RWPE1 (cell line): ENCODE results near the gene REXO2.

Source experiments
- CTCF ChIA-PET: fragments of 350-600 bp; sonication (Branson Sonifier 250); formaldehyde crosslinking; extraction: SDS; loops from one replicate; lab custom pipeline; 2021; lab: Yijun Ruan, JAX
- POLR2A ChIA-PET: fragments of 400-600 bp; formaldehyde crosslinking; extraction: SDS; loops from one replicate; lab custom pipeline; 2020; ENCODE audit warnings: antibody characterized with exemption; ENCODE audit not compliant: low non-redundant PET; lab: Yijun Ruan, JAX
- DNase-seq: peaks from one replicate; pipeline ENCODE4 v3.0.0; 2012; ENCODE audit warnings: low spot score
- H3K27ac ChIP-seq: fragments of 450-650 bp; 2 replicates; pipeline ENCODE4 v1.5.1; 2017
- TF ChIP-seq, protein P1 (sequence below): fragments of 450-650 bp; conservative IDR thresholded peaks from 2 replicates; pipeline ENCODE4 v1.5.1; 2017; ENCODE audit warnings: low read depth, mild to moderate bottlenecking

The REXO2 gene

GRCh38 chr11:114398303-114398920, 40.9 kb upstream of the REXO2 start:
- TF ChIP-seq, protein P1, sequence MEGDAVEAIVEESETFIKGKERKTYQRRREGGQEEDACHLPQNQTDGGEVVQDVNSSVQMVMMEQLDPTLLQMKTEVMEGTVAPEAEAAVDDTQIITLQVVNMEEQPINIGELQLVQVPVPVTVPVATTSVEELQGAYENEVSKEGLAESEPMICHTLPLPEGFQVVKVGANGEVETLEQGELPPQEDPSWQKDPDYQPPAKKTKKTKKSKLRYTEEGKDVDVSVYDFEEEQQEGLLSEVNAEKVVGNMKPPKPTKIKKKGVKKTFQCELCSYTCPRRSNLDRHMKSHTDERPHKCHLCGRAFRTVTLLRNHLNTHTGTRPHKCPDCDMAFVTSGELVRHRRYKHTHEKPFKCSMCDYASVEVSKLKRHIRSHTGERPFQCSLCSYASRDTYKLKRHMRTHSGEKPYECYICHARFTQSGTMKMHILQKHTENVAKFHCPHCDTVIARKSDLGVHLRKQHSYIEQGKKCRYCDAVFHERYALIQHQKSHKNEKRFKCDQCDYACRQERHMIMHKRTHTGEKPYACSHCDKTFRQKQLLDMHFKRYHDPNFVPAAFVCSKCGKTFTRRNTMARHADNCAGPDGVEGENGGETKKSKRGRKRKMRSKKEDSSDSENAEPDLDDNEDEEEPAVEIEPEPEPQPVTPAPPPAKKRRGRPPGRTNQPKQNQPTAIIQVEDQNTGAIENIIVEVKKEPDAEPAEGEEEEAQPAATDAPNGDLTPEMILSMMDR, result no peak
- POLR2A ChIA-PET, result no interaction called here
- H3K27ac ChIP-seq, result no peak overlapping the region
- no peak for DNase-seq
- CTCF ChIA-PET, result interaction anchor here (1.0 kb wide), 1 partner anchor 58 kb away, joined by 3 read pairs; no protein-coding TSS in a partner anchor

DNA sequence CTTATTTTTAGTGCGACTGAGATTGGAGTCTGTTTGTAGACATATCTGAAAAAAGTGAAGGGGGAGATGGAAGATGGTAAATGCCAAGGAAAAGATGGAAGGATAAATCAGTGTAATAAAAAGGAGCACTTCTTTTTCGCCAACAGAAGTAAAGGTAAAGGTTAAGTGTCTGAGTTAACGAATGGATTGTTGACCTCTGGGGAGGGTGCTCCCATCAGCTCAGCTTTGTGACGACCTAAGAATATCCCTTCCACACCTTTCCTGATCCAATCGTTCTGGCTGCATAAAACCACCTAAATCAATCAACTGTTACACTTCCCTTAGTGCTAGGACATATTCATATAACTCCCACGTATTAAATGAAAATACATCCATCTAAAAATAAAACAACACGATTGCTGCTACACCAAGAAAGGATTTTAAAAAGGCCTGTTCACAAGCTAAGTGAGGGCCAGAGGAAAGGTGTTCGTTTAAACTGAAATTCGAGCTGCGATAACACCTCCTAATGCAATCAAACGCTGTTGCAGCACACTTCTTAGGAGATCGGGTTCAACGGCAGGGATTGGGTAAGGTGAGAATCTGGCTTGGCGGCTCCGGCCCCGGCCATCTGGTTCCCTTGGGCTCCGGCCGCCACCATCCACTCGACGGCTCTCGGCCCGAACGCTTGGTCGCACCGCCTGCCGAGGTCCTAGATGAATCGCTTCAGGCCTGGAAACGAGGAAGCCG, 39.6 kb upstream of the REXO2 start:
- POLR2A ChIA-PET, result interaction anchor here (0.7 to 0.8 kb wide), 2 partner anchors 17 to 269 kb away, joined by 3 read pairs; no protein-coding TSS in a partner anchor
- DNase-seq, result peak; percentile 26
- TF ChIP-seq, protein P1, result no peak
- H3K27ac ChIP-seq, result peak overlapping the region; percentile 96
- CTCF ChIA-PET, result interaction anchor here (0.6 to 0.8 kb wide), 4 partner anchors 22 to 1157 kb away, joined by 3 to 6 read pairs (median 4); no protein-coding TSS in a partner anchor

GRCh38 chr11:114400216-114400914, 38.9 kb upstream of the REXO2 start, which contains the start of the genes C11orf71 and RBM7:
C11orf71 (minus strand) TSS chr11:114400511; CDS start chr11:114400331, 180 bp downstream.
RBM7 (plus strand) TSS chr11:114400666; CDS start chr11:114400672, 6 bp downstream.
- ChIA-PET CTCF (interaction anchor here (0.6 to 0.8 kb wide), 4 partner anchors 31 to 1156 kb away, joined by 3 to 4 read pairs (median 4); no protein-coding TSS in a partner anchor), POLR2A (no interaction called here)
- TF ChIP-seq, protein P1, result no peak
- DNase-seq, result peak; percentile 95
- H3K27ac ChIP-seq, result peak within 1 kb of the TSS; percentile 96

DNA sequence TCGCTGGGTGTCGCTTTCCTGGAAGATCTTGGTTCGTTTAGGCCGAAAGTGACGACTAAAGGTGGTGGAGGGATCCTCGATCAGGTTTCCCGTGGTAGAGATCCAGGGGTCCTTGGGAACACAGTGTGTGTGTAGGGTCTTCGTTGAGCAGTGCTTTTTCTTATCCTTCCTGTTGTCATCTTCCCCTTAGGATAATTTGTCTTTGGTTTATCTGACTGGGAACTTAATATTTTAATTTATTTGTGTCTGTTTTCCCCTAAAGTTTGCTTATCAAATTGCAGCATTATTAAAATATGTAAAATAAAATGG, 38.4 kb upstream of the REXO2 start:
- CTCF ChIA-PET, result interaction anchor here (0.7 kb wide), 1 partner anchor 383 kb away, joined by 3 read pairs; no protein-coding TSS in a partner anchor

GRCh38 chr11:114401311-114401710, 38.0 kb upstream of the REXO2 start:
- CTCF ChIA-PET, result no interaction called here
- H3K27ac ChIP-seq, result no peak overlapping the region
- DNase-seq, result no peak
- POLR2A ChIA-PET, result no interaction called here
- TF ChIP-seq, protein P1, result no peak

More for the DNA sequence above, 38.4 kb upstream of the REXO2 start:
- TF ChIP-seq, protein P1, result no peak
- H3K27ac ChIP-seq, result peak overlapping the region; percentile 96
- POLR2A ChIA-PET, result no interaction called here
- no peak for DNase-seq

DNA sequence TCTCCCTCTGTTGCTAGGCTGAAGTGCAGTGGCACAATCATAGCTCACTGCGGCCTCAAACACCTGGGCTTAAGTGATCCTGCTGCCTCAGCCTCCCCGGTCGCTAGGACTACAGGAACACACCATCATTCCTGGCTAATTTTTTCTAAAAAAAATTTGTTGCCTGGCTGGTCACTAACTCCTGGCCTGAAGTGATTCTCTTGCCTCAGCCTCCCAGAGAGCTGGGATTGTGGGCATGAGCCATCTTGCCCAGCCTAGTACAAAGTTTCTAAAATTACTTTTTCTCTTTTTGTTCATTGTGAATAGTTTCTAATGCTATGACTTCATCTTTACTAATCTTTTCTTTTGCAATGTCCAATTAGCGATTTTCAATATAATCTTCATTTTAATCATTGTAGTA, 26.3 kb upstream of the REXO2 start:
- ChIA-PET CTCF (interaction anchor here (0.6 kb wide), 1 partner anchor 65 kb away, joined by 3 read pairs; no protein-coding TSS in a partner anchor), POLR2A (no interaction called here)
- TF ChIP-seq, protein P1, result no peak
- peak overlapping the region; percentile 52 for H3K27ac ChIP-seq
- DNase-seq, result no peak
